Lower lobe of right lung (tissue), 2 donors: Measurements from ENCODE around the gene KRTAP10-3. TPM values are rescaled to one million over a fixed set of nuclear protein-coding genes. Genes with fewer than 3 reads are reported as not detected.
A peak's percentile ranks its signal among the peaks of the same experiment; 100 is the strongest.

ENCODE experiments used
- ATAC-seq, 2 donors: fragments of 200-7000 bp; cut with Tn5 transposase; one replicate each; pipeline ENCODE4 v1.9.1; 2020 to 2022; ENCODE audit warnings: mild to moderate bottlenecking in 2 of 2, moderate library complexity in 2 of 2
- DNase-seq: peaks from one replicate; pipeline ENCODE4 v3.0.0-alpha.2; 2020
- H3K27ac ChIP-seq: fragments of 200-600 bp; one replicate; pipeline ENCODE4 v1.8.0; 2022
- H3K27me3 ChIP-seq: fragments of 200-600 bp; one replicate; pipeline ENCODE4 v1.8.0; 2022; ENCODE audit warnings: low read depth
- H3K36me3 ChIP-seq: fragments of 200-600 bp; one replicate; pipeline ENCODE4 v1.8.0; 2022; ENCODE audit warnings: mild to moderate bottlenecking
- H3K4me1 ChIP-seq: fragments of 200-600 bp; one replicate; pipeline ENCODE4 v1.8.0; 2022
- H3K4me3 ChIP-seq: fragments of 200-600 bp; one replicate; pipeline ENCODE4 v1.8.0; 2022; ENCODE audit warnings: mild to moderate bottlenecking
- H3K9me3 ChIP-seq: fragments of 200-600 bp; one replicate; pipeline ENCODE4 v1.8.0; 2022
- CTCF ChIP-seq: fragments of 200-600 bp; IDR thresholded peaks from one replicate; pipeline ENCODE4 v1.8.0; 2022; ENCODE audit warnings: antibody characterized with exemption, mild to moderate bottlenecking
- intact Hi-C: fragments of 100-400 bp; cut with DNase I; formaldehyde crosslinking; loops from one replicate; pipeline ENCODE4 v1.11.0; 2022
- total RNA-seq: library from RNA; stranded (reverse); fragmentation: NEBNext Ultra II Directional; extraction: Animal tissue kit (Norgen Biotek cat#: 25700); gene quantifications from one replicate; pipeline ENCODE4 v1.2.1, GENCODE V29; 2021
- donor health status: DM: no; HTN: yes; CAD: no; lungs with severe emphysema.

Gene KRTAP10-3
- total RNA-seq, 1 donor from 2014 or later, result not detected

GRCh38 chr21:44529503-44530125 lies 29.0 kb downstream of the KRTAP10-3 start:
- intact Hi-C loops, result no loop called here
- TF ChIP-seq CTCF, result no peak

DNA sequence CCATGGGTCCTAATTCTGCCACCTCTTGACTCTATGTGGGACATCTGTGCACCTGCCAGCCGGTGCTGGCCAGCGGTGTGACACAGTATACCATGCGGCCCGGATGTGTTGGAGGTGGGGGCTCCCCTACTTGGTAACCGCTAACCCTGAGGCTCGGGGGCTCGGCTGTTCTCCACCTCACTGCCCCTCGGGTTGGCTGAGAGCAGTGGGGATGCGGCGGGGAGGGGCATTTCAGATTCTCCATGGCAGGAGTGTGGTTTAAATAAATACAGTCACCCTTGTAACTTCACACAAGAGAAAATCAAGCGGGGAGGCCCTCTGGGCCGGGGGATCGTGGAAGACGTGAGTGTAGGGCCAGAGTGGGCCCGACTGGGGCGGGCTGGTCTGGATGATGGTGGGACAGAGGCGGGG lies 29.6 kb downstream of the KRTAP10-3 start:
- no peak for TF ChIP-seq CTCF
- no peak for DNase-seq
- Histone ChIP-seq H3K4me3 (no peak overlapping the region), H3K36me3 (no peaks in the 10 kb centered on the region), H3K4me1 (no peaks in the 10 kb centered on the region), H3K27ac (no peak overlapping the region), H3K27me3 (no peaks in the 10 kb centered on the region), H3K9me3 (no peaks in the 10 kb centered on the region)
- ATAC-seq, result no peak
- intact Hi-C loops, result no loop called here

More at GRCh38 chr21:44529503-44530125, 29.0 kb downstream of the KRTAP10-3 start:
- no peak for ATAC-seq
- no peaks in the 10 kb centered on the region for H3K27me3 ChIP-seq
- no peak overlapping the region for H3K4me3 ChIP-seq
- no peak for DNase-seq
- no peak overlapping the region for H3K27ac ChIP-seq
- no peaks in the 10 kb centered on the region for H3K9me3 ChIP-seq
- H3K4me1 ChIP-seq, result no peaks in the 10 kb centered on the region
- no peaks in the 10 kb centered on the region for H3K36me3 ChIP-seq

- no peak for TF ChIP-seq CTCF
- no peaks in the 10 kb centered on the region for H3K36me3 ChIP-seq
- no peaks in the 10 kb centered on the region for H3K4me1 ChIP-seq
- no peaks in the 10 kb centered on the region for H3K9me3 ChIP-seq
- intact Hi-C loops, result no loop called here
- no peak overlapping the region for H3K4me3 ChIP-seq
- H3K27me3 ChIP-seq, result no peaks in the 10 kb centered on the region
- ATAC-seq, result no peak
- no peak overlapping the region for H3K27ac ChIP-seq
- no peak for DNase-seq
Measured at GRCh38 chr21:44528634-44528995, 30.0 kb downstream of the KRTAP10-3 start.

- no peaks in the 10 kb centered on the region for H3K27me3 ChIP-seq
- no peak for TF ChIP-seq CTCF
- no peaks in the 10 kb centered on the region for H3K4me1 ChIP-seq
- H3K27ac ChIP-seq, result no peak overlapping the region
- no peak for ATAC-seq
- H3K36me3 ChIP-seq, result no peaks in the 10 kb centered on the region
- peak; percentile 34 for DNase-seq
- no peak overlapping the region for H3K4me3 ChIP-seq
- no peaks in the 10 kb centered on the region for H3K9me3 ChIP-seq
- intact Hi-C loops, result no loop called here
Measured at GRCh38 chr21:44527983-44528633, 30.5 kb downstream of the KRTAP10-3 start.

GRCh38 chr21:44527156-44527982 lies 31.2 kb downstream of the KRTAP10-3 start:
- Histone ChIP-seq H3K27ac (no peak overlapping the region), H3K4me1 (no peaks in the 10 kb centered on the region), H3K27me3 (no peaks in the 10 kb centered on the region), H3K4me3 (no peak overlapping the region), H3K36me3 (no peaks in the 10 kb centered on the region), H3K9me3 (no peaks in the 10 kb centered on the region)
- DNase-seq, result peak; percentile 20
- intact Hi-C loops, result no loop called here
- no peak for TF ChIP-seq CTCF
- no peak for ATAC-seq
